ENCODE data around the gene GABBR1.

Gene GABBR1

DNA sequence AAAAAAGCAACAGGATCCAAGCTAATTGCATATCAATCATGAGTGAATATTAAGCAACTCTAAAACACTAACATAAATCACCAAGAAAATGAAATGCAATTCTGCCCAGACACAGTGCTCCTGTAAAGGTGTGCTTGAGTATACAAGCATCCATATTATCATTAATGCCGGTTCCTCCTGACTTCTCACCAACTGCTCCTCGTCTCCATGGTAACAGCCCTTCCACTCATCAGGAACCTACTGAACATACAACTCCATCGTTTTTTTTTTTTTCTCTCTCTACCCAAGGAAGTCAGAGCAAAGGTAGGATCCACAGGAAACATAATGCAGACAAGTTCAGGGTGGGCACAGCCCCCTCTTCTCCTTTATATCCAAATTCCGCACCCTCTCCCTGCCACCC, 12.4 kb downstream of the GABBR1 start:
- no peak for DNase-seq (ENCODE audit: low spot score)

DNA sequence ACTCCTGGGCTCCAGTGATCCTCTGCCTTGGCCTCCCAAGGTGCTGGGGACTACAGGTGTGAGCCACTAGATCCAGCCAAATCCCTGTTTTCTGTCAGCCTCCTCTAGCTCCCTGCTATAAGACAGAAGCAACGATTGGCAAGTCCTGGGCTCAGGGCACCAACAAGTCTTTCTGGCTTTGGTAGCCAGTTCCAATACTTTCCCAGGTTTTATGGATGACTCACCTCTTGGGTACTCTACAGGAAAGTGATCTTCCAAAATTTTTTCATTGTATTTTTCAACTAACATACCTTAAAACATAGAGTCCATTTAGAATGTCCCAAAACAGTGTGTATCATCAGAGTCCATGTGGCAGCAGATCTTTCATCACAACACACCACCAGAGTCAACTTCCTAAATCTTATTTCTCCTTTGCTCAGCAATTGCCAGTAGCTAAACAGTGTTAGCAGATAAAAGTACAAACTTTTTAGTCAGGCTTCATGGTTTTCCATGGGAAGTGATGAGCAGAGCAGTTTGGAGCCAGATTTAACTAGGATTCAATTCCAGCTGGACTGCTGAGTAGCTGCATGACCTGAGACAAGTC, 13.3 kb downstream of the GABBR1 start:
- DNase-seq (ENCODE audit: low spot score), result no peak

DNA sequence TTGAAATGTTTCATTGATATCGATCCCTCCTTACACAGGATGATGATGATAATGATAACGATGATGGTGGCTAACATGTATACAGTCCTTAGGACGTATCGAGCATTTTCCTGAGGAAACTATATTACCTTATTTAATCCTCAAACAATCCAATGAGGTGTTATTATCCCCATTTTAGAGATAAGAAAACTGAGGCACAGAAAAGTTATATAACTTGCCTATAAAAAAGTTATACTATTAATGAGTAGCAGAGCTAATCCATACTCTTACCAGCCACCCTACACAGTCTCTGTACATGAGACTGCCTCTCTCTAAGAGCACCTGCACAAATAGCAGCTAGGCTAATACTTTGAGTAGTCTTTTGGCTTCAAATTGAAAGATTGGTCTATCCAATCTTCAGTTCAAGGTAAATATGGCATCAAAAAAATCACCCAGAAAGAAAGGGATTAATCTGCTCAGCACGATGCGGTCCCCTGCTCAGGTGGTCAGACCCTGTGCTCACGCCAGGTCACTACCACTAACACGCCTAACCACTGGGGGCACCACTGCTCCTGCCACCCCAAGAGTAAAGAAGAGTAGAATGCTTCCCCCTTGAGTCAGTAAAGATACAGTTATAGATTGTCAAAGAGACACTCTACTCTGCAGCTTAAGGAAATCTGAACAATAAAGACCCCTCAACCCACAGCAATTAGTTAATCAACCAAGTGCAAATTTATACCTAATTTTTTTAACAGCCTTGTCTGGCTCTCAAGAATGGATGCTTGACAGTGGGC, 15.0 kb downstream of the GABBR1 start:
- no peak for DNase-seq (ENCODE audit: low spot score)

DNA sequence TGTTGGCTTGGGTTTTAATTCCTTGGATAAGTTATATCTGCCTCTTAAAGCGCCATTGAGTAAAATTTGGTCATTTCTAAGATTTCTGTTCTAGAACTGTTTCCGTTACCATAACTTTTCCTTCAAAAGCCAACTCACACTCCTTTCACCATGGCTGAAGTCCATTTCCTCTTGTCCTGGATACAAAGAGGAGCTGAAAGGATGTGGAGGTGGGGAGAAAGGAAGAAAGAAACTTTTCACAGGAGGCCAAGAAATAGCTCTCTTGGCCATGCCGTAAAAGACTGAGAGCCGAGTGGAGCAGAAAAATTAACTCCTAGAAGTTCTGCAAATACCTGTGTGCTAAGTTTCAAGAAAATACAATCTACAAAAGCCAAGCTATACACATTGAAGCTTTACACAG, 21.6 kb downstream of the GABBR1 start:
- no peak for DNase-seq (ENCODE audit: low spot score)

DNA sequence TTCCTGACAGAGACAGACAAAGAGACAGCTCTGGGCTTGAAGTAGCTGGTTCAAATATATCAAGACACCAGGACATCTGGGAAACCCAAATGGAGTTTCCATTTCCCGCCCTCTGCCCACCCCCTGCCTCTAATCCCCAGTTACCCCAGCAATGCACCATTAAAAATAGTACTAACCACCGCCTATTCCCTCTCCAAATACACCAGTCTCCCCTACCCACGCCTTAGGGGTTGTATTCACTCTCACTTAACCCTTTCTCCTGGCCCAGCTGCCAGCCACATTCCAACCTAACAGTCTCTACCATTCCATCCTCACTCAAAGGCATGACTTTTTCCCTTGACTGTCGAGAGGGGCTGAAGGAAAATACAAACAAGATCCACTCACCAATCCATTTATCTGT, 22.4 kb downstream of the GABBR1 start:
- no peak for DNase-seq (ENCODE audit: low spot score)

DNA sequence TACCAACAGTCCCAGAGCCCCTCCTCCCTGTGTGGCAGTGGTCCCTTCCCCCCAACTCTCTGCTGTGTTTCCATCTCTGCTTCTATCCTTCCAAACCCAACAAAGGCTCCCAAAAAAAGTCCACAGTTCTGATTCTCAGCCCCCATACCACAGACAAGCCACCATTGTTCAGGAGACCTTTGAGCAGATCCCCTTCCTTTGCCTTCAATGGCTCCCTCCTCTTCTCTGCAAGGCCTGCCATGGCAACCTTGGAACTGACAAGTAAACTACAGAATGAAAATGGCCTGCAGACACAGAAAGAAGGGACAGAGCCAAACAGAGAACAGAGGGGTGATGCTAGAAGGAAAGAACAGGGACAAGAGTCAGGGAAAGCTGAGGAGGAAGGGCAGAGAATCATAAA, 24.9 kb downstream of the GABBR1 start:
- no peak for DNase-seq (ENCODE audit: low spot score)

DNA sequence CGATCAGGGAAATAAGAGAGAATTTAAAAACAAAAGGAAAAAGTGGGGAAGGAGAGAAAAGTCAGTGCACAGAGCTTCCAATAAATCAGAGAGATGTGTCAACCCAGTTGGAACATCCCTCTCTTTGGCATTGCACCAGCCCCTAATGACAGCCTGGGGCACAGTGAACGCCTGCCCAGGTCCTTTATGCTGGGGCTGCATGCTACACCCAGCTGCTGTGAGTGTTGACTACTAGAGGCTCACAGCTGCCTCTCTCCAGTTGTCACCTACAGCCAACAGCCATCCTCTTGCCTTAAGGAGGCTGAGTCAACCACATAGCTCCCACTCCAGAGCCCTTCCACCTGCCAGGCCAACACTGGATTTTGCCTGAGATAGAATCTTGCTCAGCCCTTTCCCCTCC, 29.1 kb downstream of the GABBR1 start:
- DNase-seq (ENCODE audit: low spot score), result no peak

DNA sequence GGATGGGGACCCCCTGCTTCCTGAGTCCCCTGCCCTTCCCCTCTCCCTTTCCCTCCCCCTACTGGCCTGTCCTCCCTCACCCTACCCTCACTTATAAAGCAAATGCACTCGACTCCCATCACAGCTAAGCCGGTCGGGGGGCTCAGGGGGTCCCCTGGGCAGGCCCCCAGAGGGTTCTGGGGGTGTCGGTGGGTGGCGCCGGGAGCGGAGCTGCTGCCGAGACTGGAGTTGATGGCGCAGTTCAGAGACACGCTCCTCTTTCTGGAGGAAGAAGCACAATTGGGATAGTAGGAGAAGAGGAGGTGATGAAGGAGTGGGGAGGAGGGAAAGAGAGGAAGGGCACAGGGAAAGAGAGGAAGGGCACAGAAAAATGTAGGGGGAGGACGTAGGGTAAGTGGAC, 29.5 kb downstream of the GABBR1 start:
- no peak for DNase-seq (ENCODE audit: low spot score)

DNA sequence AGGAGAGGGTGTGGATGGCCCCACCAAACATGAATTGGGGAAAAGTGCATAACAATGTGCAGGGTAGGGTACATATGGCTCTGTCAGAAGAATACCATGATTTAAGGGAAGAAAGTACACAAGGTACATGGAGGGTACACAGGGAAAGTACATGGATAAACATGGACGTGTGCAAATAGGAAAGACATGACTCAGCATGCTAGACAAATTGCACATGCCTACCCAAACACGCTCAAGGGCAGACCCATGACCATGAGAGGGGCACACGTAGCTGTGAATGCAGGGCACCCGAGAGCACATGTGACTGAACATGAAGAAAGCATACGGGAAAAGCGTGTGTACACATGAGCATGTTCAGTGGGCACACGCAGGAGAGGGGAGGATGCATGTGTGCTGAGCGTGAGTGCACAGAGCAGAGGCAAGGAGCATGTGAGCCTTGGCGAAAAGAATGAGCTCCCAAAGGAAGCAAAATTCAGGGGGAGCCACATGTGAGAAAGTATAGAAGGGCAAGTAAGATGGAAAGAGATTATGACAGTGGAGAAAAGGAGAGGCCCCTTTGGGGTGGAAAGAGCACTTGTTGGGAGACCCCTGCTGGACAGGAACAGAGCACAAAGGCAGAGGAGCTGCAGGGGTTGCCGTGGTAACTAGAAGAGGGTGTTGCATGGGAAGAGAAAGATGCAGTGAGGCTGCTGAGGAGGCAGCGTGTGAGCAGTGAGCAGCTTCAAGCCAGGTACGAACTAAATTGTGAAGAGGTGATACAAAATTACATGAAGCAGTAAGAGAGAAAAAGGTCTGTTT, 30.2 kb downstream of the GABBR1 start:
- DNase-seq (ENCODE audit: low spot score), result peak; percentile 43

DNA sequence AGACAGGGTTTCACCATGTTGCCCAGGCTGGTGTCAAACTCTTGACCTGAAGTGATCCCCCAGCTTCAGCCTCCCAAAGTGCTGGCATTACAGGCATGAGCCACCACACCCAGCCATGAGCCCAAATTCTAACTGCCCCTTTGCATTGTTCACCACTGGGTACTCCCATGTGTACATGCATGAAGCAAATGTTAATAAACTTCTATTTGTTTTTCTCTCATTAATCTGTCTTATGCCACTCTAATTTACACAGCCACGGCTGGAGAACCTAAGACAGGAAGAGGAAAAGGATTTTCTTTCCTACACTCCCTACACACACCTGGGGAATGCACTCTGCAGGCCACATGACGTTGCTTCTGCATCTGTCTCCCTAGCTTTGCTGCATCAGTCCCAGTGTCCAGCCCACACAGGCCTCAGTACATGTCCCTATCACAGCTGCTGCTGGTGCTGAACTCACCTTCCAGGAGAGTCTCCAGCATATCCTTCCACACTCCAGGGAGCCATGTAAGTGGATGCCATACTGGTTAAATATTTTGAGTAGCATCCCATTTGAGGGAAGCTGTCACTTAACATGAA, 34.7 kb downstream of the GABBR1 start:
- no peak for DNase-seq (ENCODE audit: low spot score)

DNA sequence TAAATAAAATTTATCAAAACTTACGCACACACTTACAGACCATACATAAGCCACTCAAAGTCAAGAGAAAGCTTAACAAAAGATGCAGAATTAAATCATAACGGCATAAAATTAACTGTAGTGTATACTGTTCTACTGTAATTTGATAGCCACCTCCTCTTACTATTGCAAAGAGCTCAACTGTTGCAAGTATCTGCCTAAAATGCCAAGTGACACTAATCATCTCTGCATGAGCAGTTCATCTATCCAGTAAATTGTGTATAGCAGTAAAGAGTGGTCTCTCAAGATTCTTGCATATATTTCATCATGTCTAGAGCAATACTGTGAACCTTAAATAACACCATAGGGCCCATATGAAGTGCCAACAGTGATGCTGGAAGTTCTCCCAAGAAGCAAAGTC, 35.8 kb downstream of the GABBR1 start:
- no peak for DNase-seq (ENCODE audit: low spot score)

DNA sequence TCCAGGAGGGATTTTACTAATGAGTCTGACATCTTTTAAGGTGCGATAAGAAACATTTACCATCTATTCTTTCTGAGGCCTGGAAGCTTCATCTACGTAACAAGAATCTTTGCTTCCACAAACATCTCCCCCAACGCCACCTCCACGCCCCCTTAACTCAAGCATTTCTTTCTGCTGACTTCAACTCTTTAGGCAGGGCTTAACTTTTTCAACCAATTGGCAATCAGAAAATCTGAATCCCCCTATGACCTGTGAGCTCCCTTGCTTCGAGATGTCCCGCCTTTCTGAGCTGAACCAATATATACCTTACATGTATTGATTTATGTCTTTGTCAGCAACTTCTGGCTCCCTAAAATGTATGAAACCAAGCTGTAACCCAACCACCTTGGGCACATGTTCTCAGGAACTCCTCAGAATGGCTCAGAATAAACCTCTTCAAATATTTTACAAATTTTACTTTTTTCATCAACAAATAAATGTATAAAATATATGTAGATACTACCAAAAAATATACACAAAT, 36.5 kb downstream of the GABBR1 start:
- DNase-seq (ENCODE audit: low spot score), result no peak

DNA sequence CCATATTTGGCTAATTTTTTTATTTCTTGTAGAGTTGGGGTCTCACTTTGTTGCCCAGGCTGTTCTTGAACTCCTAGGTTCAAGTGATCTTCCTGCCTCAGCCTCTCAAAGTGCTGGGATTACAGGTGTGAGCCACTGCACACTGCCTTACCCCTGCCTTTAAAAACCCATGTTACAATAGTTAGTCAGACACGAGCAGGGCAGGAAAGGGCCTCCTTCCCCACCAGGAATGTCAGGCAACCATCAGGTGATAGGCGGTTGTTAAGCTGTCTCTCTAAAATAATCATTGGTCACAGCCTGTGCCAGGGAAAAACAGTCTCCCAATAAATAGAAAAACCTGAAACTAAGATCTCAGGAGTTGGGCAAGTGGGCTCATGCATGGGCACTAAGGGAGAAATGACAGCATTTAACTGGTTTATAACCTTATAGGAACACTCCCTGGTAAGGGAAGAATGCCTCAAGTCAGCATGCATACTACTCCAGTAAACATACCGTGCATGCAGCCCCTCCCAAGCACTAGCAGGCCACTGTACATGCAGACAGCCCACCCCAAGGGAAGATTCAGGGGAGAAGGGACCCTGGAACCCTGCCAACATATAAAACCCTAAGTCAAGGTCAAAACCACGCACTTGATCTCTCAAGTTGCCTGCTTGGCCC, 39.7 kb downstream of the GABBR1 start:
- DNase-seq (ENCODE audit: low spot score), result no peak

DNA sequence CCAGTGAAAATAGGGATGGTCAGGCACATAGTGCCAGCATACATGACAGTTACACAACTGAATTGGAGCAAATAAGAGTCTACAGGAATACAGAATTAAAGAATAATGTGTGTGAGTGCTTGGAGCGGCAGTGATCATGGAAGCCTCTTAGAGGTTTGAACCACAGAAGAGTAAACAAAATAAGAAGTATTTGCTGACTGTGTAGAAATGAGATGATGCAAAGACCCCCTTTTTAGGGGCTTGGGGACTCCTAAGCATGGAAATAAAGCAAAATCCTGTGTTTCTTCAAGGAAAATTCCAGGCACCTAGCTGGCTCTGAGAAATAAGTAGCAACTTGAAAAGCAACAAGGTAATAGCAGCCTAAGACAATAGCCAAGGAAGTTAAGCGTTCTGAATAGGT, 41.3 kb downstream of the GABBR1 start:
- DNase-seq (ENCODE audit: low spot score), result no peak

DNA sequence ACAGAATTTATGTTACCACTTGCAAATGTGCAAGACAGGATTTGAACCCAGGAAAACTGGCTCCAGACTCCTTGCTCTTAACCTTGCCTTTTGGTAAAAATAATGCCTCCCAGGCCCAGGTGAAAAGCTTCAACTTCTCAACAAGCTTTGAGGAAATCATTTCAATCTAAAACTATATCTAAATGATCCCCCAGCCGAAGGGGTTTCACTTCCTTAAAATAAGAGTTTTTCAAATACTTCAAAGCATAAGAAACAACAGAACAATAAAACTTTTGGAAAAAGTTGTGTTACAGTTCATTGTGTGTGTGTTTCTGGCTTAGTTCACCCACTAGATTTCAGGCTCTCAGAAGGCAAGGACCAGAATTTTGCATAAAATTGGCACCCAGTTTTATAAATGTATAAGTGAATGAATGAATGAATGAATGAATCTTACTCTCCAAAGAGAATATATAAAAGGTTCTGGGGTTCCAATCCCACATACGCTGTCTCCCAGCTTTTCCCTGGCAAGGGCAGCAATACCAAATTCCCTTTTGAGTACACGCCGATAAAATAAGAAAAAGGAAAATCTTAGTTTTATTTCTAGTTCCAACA, 42.7 kb downstream of the GABBR1 start:
- no peak for DNase-seq (ENCODE audit: low spot score)

DNA sequence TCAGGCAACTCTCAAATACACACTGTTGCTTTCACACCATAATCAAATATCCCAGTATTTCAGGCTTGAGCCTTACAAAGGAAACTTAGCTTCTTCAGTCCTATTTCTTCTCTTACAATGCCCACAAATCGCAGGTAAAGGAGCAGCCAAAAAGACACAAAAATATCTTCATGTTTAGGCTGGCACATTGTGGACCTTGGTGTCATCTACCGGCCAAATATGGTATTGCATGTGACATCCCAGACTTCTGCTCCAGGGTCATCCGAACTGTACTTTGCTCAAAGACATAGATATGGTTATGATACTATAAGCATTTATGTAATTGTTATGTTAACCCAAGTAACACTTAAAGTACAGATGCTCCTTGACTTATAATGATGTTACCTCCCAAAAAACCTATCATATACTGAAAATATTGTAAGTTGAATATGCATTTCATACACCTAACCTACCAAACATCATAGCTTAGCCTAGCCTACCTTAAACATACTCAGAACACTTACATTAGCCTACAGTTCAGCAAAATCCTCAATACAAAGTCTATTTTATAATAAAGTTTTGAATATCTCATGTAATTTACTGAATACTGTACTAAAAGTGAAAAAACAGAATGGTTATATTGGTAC, 43.4 kb downstream of the GABBR1 start:
- DNase-seq (ENCODE audit: low spot score), result peak; percentile 20

DNA sequence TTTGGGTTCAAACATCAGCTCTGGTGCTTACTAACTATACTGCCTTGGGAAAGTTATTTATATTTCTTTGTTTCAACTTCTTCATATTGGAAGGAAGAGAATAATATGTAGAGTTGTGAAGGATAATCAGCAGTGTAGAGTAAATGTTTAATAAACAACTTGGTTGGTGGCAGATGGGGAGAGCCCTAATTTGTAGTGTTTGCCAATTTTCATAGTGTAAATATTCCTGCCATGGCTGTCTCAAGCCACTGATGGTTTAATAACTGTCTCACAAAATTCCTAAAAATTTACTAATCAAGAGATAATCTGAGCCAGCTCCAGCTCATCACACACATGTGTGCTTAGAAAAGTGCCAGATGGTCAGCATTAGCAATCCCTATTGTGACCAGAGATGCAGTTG, 48.2 kb downstream of the GABBR1 start, which contains the start of gene OR2H2:
OR2H2 (plus strand) TSS at position 301 of the 400 bp plus-strand sequence. CDS start 2,824 bp downstream, outside the sequence.
- DNase-seq (ENCODE audit: low spot score), result no peak

DNA sequence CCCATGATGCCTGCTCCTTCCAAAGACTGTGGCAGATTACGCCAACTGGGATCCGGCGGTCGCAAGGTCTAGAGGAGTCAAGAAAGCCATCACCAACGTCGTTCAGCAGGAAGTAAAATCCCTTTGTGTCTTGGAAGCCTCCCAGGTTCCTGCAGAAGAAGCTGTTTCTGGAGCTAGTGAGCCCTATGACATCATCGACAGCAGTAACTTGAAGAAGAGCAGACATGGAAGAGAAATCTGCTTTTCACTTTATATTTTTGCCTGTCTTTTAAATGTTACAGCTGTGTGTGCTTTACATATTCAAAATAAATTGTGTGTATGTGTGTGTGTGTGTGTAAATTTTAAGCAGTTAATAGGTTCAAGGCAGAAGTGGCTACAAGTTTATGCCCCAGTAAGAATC, 55.4 kb downstream of the GABBR1 start:
- no peak for DNase-seq (ENCODE audit: low spot score)

DNA sequence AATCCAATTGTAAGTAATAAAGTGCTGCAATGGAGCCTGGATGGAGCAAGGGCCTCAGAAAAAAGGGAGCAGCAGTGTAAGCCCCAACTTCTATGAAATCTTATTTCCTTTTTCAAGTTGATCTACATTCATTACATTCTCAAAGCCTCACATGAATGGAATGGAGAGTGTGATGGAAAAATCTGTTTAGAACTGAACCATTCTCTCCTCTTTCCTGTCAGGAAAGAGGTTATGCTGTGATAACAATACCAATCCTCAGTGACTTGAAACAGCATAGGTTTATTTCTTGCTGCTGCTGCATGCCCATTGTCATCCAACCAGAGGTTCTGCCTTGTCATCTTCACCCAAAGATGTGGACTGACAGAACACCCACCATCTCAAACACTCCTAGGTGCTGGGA, 56.9 kb downstream of the GABBR1 start:
- no peak for DNase-seq (ENCODE audit: low spot score)

DNA sequence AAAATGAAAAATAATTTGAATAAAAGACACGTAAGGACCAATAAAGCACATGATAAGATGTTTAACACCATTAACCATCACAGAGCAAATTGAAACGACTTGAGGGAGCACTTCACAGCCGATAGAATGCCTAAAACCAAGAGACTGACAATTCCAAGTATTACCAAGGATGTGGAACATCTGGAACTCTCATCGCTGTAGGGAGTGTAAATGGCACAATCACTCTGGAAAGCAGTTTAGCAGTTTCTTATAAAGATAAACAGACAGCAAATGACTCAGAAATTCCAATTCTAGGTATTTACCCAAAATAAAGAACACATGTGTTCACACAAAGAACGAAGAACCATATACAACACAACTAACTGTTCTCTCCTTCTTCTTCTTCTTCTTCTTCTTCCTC, 65.0 kb downstream of the GABBR1 start:
- no peak for DNase-seq (ENCODE audit: low spot score)

DNA sequence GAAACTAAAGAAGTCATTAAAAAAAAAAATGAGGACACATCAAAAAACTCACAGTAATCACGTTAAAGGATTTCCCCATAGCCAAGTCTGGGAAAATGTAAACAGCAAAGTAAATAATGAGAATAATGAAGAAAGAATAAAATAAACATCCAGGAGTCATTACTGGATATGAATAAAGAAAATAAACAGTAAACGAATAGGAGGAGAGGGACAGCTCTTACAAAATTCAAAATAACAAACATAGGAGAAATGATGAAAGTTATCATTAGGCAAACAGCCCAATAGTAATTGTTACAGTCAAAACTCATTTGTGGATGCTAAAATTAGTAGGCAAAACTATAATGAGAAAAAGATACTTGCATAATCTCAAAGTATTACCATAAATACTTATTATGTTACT, 65.4 kb downstream of the GABBR1 start:
- DNase-seq (ENCODE audit: low spot score), result no peak
